Measurements from ENCODE around the gene NCAPH2. TPM values are rescaled to one million over a fixed set of nuclear protein-coding genes. Genes with fewer than 3 reads are reported as not detected.

NCAPH2 gene
- total RNA-seq, 1 donor = 27.5 TPM

- Histone ChIP-seq H3K4me1 (ENCODE audit: insufficient read depth, low read length) (peaks cover 13% of the 10 kb centered on the region), H2AFZ (ENCODE audit: low read length) (no peak overlapping the region), H3K27me3 (ENCODE audit: insufficient read depth, low read length) (no peaks in the 10 kb centered on the region), H3K9me3 (ENCODE audit: low read depth, low read length) (no peaks in the 10 kb centered on the region), H4K20me1 (ENCODE audit: insufficient read depth, low read length) (peaks cover 23% of the 10 kb centered on the region), H3K36me3 (ENCODE audit: insufficient read depth, low read length) (peaks cover 29% of the 10 kb centered on the region), H3K4me3 (ENCODE audit: insufficient read depth, low read length) (no peak overlapping the region), H3K4me2 (ENCODE audit: insufficient read depth, low read length) (no peak overlapping the region), H3K79me2 (ENCODE audit: insufficient read depth, low read length) (peaks cover 33% of the 10 kb centered on the region), H3K27ac (ENCODE audit: low read depth, low read length) (no peak overlapping the region)
- peak; percentile 65 for DNase-seq (ENCODE audit: insufficient read length, low spot score, missing footprints)
- TF ChIP-seq CTCF (IDR thresholded peaks at IDR 0.05; ENCODE audit: extremely low read depth, low read depth, low read length) = no peak
Observed at GRCh38 chr22:50522208-50522805, 14.3 kb downstream of the NCAPH2 start.

- H3K4me3 ChIP-seq (ENCODE audit: insufficient read depth, low read length) = no peak overlapping the region
- TF ChIP-seq CTCF (IDR thresholded peaks at IDR 0.05; ENCODE audit: extremely low read depth, low read depth, low read length) = no peak
- no peaks in the 10 kb centered on the region for H3K27me3 ChIP-seq (ENCODE audit: insufficient read depth, low read length)
- H3K79me2 ChIP-seq (ENCODE audit: insufficient read depth, low read length) = peaks cover 30% of the 10 kb centered on the region
- peak; percentile 68 for DNase-seq (ENCODE audit: insufficient read length, low spot score, missing footprints)
- peaks cover 29% of the 10 kb centered on the region for H3K36me3 ChIP-seq (ENCODE audit: insufficient read depth, low read length)
- peaks cover 13% of the 10 kb centered on the region for H3K4me1 ChIP-seq (ENCODE audit: insufficient read depth, low read length)
- peaks cover 23% of the 10 kb centered on the region for H4K20me1 ChIP-seq (ENCODE audit: insufficient read depth, low read length)
- no peak overlapping the region for H3K4me2 ChIP-seq (ENCODE audit: insufficient read depth, low read length)
- no peak overlapping the region for H2AFZ ChIP-seq (ENCODE audit: low read length)
- no peak overlapping the region for H3K27ac ChIP-seq (ENCODE audit: low read depth, low read length)
- no peaks in the 10 kb centered on the region for H3K9me3 ChIP-seq (ENCODE audit: low read depth, low read length)
Observed at GRCh38 chr22:50522806-50523438, 14.9 kb downstream of the NCAPH2 start.

- no peak for TF ChIP-seq CTCF (IDR thresholded peaks at IDR 0.05; ENCODE audit: extremely low read depth, low read depth, low read length)
- peaks cover 30% of the 10 kb centered on the region for H3K79me2 ChIP-seq (ENCODE audit: insufficient read depth, low read length)
- peaks cover 25% of the 10 kb centered on the region for H3K36me3 ChIP-seq (ENCODE audit: insufficient read depth, low read length)
- peaks cover 13% of the 10 kb centered on the region for H3K4me1 ChIP-seq (ENCODE audit: insufficient read depth, low read length)
- peak; percentile 58 for DNase-seq (ENCODE audit: insufficient read length, low spot score, missing footprints)
- H3K27me3 ChIP-seq (ENCODE audit: insufficient read depth, low read length) = no peaks in the 10 kb centered on the region
- H3K4me3 ChIP-seq (ENCODE audit: insufficient read depth, low read length) = no peak overlapping the region
- H3K9me3 ChIP-seq (ENCODE audit: low read depth, low read length) = no peaks in the 10 kb centered on the region
- no peak overlapping the region for H2AFZ ChIP-seq (ENCODE audit: low read length)
- H4K20me1 ChIP-seq (ENCODE audit: insufficient read depth, low read length) = peaks cover 23% of the 10 kb centered on the region
- no peak overlapping the region for H3K4me2 ChIP-seq (ENCODE audit: insufficient read depth, low read length)
- no peak overlapping the region for H3K27ac ChIP-seq (ENCODE audit: low read depth, low read length)
Observed at GRCh38 chr22:50523458-50523805, 15.4 kb downstream of the NCAPH2 start.

- Histone ChIP-seq H3K27ac (ENCODE audit: low read depth, low read length) (peak overlapping the region; percentile 78), H3K36me3 (ENCODE audit: insufficient read depth, low read length) (peaks cover 18% of the 10 kb centered on the region)
- no peak for TF ChIP-seq CTCF (IDR thresholded peaks at IDR 0.05; ENCODE audit: extremely low read depth, low read depth, low read length)
Observed at GRCh38 chr22:50523806-50524675, 16.0 kb downstream of the NCAPH2 start.

More at GRCh38 chr22:50523806-50524675, 16.0 kb downstream of the NCAPH2 start:
- Histone ChIP-seq H3K4me3 (ENCODE audit: insufficient read depth, low read length) (peak overlapping the region; percentile 86), H3K4me2 (ENCODE audit: insufficient read depth, low read length) (peak overlapping the region; percentile 96), H4K20me1 (ENCODE audit: insufficient read depth, low read length) (peaks cover 28% of the 10 kb centered on the region), H3K79me2 (ENCODE audit: insufficient read depth, low read length) (peaks cover 30% of the 10 kb centered on the region), H3K4me1 (ENCODE audit: insufficient read depth, low read length) (peaks cover 13% of the 10 kb centered on the region), H3K27me3 (ENCODE audit: insufficient read depth, low read length) (no peaks in the 10 kb centered on the region), H3K9me3 (ENCODE audit: low read depth, low read length) (no peaks in the 10 kb centered on the region), H2AFZ (ENCODE audit: low read length) (no peak overlapping the region)
- peak; percentile 85 for DNase-seq (ENCODE audit: insufficient read length, low spot score, missing footprints)
